ENCODE results near the gene PRR3. TPM values are rescaled to one million over a fixed set of nuclear protein-coding genes. Genes with fewer than 3 reads are reported as not detected.
A peak's percentile ranks its signal among the peaks of the same experiment; 100 is the strongest.

Gene PRR3
- total RNA-seq, 1 donor from 2014 or later = 13.6 TPM

- DNase-seq = no peak
Observed at GRCh38 chr6:30537931-30538330, 19.2 kb upstream of the PRR3 start.

GRCh38 chr6:30541515-30542403, 15.3 kb upstream of the PRR3 start:
- peak; percentile 57 for DNase-seq

GRCh38 chr6:30542404-30542725, 14.7 kb upstream of the PRR3 start:
- no peak for DNase-seq

GRCh38 chr6:30542915-30543314, 14.2 kb upstream of the PRR3 start:
- DNase-seq = no peak

- DNase-seq = no peak
Observed at GRCh38 chr6:30543821-30544220, 13.3 kb upstream of the PRR3 start.

GRCh38 chr6:30544666-30545272, 12.3 kb upstream of the PRR3 start:
- no peak for DNase-seq

GRCh38 chr6:30547454-30547853, 9.6 kb upstream of the PRR3 start:
- no peak for DNase-seq

- DNase-seq = no peak
Observed at GRCh38 chr6:30548375-30548774, 8.7 kb upstream of the PRR3 start.

GRCh38 chr6:30554404-30554803, 2.7 kb upstream of the PRR3 start:
- no peak for DNase-seq

- DNase-seq = no peak
Observed at GRCh38 chr6:30554962-30555815, 1.9 kb upstream of the PRR3 start.

GRCh38 chr6:30555816-30556065, 1.4 kb upstream of the PRR3 start:
- DNase-seq = no peak

GRCh38 chr6:30556066-30556905, 809 bp upstream of the PRR3 start, which contains the start of gene GNL1:
GNL1 (minus strand) TSS chr6:30556489; CDS start chr6:30556203, 286 bp downstream.
- peak; percentile 84 for DNase-seq

GRCh38 chr6:30557683-30557981, 537 bp downstream of the PRR3 start:
- no peak for DNase-seq

GRCh38 chr6:30560930-30561329, 3.8 kb downstream of the PRR3 start:
- DNase-seq = no peak

- no peak for DNase-seq
Observed at GRCh38 chr6:30562470-30563425, 5.7 kb downstream of the PRR3 start.

- DNase-seq = no peak
Observed at GRCh38 chr6:30564114-30564513, 7.0 kb downstream of the PRR3 start.

GRCh38 chr6:30565772-30566171, 8.7 kb downstream of the PRR3 start:
- no peak for DNase-seq

GRCh38 chr6:30568245-30568644, 11.2 kb downstream of the PRR3 start:
- no peak for DNase-seq

GRCh38 chr6:30570263-30570662, 13.2 kb downstream of the PRR3 start:
- DNase-seq = no peak

GRCh38 chr6:30570740-30571074, 13.6 kb downstream of the PRR3 start:
- DNase-seq = no peak

- peak; percentile 98 for DNase-seq
Observed at GRCh38 chr6:30571075-30571761, 14.1 kb downstream of the PRR3 start, which contains the start of gene ABCF1. ABCF1 (plus strand) TSS chr6:30571442; CDS start chr6:30571488, 46 bp downstream.
